Nephron (organoid): ENCODE data around the gene CTLA4.

Experiments
- H3K27ac Mint-ChIP-seq, 3 experiments: 2 replicates each; pipeline ENCODE4 v1.8.0; 2020; ENCODE audit warnings: mixed read lengths in 3 of 3, mild to moderate bottlenecking in 2 of 3, moderate library complexity in 1 of 3
- H3K27me3 Mint-ChIP-seq: 2 replicates; pipeline ENCODE4 v1.8.0; 2021; ENCODE audit warnings: low read depth, mild to moderate bottlenecking, moderate library complexity, mixed read lengths
- H3K36me3 Mint-ChIP-seq: 2 replicates; pipeline ENCODE4 v1.8.0; 2020; ENCODE audit warnings: low read depth, mixed read lengths
- H3K4me1 Mint-ChIP-seq: 2 replicates; pipeline ENCODE4 v1.8.0; 2020; ENCODE audit warnings: mixed read lengths
- H3K4me3 Mint-ChIP-seq, 3 experiments: 2 replicates each; pipeline ENCODE4 v1.8.0; 2020; ENCODE audit warnings: mild to moderate bottlenecking in 3 of 3, mixed read lengths in 3 of 3, moderate library complexity in 2 of 3
- H3K9me3 Mint-ChIP-seq: 2 replicates; pipeline ENCODE4 v1.8.0; 2020; ENCODE audit warnings: mixed read lengths
- CTCF ChIP-seq, 3 experiments: fragments of 200-600 bp; sonication (generic); IDR thresholded peaks; one replicate each; pipeline ENCODE4 v1.5.0; 2021; ENCODE audit warnings: antibody characterized with exemption in 3 of 3; ENCODE audit not compliant: unreplicated experiment in 3 of 3

CTLA4 gene

DNA sequence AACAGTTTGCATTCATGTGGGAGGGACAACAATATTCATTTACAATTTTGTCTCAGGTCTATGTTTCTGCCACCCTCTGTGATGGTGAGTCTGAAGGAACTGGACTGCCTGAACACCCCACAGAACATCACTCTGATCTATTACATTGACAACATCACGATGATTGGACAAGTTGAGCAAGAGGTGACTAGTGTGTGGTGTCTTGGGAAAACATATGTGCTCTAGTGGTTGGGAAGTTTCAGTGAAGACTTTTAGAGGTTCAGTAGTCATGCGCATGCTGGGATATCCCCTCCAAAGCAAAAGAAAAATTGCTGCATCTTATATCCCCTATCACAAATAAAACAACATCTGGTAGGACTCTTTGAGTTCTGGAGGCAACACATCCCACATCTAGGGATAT is 18.6 kb upstream of the CTLA4 start:
- H3K4me1 Mint-ChIP-seq, result no peaks in the 10 kb centered on the region

GRCh38 chr2:203852760-203853159 is 14.8 kb upstream of the CTLA4 start:
- TF ChIP-seq CTCF (IDR thresholded peaks at IDR 0.05; ENCODE audit: unreplicated experiment in 3 of 3), result no peak
- H3K4me3 Mint-ChIP-seq, result no peak overlapping the region
- H3K36me3 Mint-ChIP-seq, result no peaks in the 10 kb centered on the region
- H3K9me3 Mint-ChIP-seq, result no peaks in the 10 kb centered on the region
- no peaks in the 10 kb centered on the region for H3K27me3 Mint-ChIP-seq
- no peaks in the 10 kb centered on the region for H3K4me1 Mint-ChIP-seq
- no peak overlapping the region for H3K27ac Mint-ChIP-seq

More for the DNA sequence above, 18.6 kb upstream of the CTLA4 start:
- Mint-ChIP-seq H3K9me3 (no peaks in the 10 kb centered on the region), H3K27ac (no peak overlapping the region), H3K36me3 (no peaks in the 10 kb centered on the region), H3K27me3 (no peaks in the 10 kb centered on the region), H3K4me3 (no peak overlapping the region)
- no peak for TF ChIP-seq CTCF (IDR thresholded peaks at IDR 0.05; ENCODE audit: unreplicated experiment in 3 of 3)

GRCh38 chr2:203853271-203853670 is 14.3 kb upstream of the CTLA4 start:
- no peaks in the 10 kb centered on the region for H3K36me3 Mint-ChIP-seq
- H3K27ac Mint-ChIP-seq, result no peak overlapping the region
- H3K9me3 Mint-ChIP-seq, result no peaks in the 10 kb centered on the region
- no peaks in the 10 kb centered on the region for H3K27me3 Mint-ChIP-seq
- no peak for TF ChIP-seq CTCF (IDR thresholded peaks at IDR 0.05; ENCODE audit: unreplicated experiment in 3 of 3)
- no peak overlapping the region for H3K4me3 Mint-ChIP-seq
- no peaks in the 10 kb centered on the region for H3K4me1 Mint-ChIP-seq

- H3K4me1 Mint-ChIP-seq, result no peaks in the 10 kb centered on the region
- no peak for TF ChIP-seq CTCF (IDR thresholded peaks at IDR 0.05; ENCODE audit: unreplicated experiment in 3 of 3)
- no peak overlapping the region for H3K27ac Mint-ChIP-seq
- H3K9me3 Mint-ChIP-seq, result no peaks in the 10 kb centered on the region
- no peaks in the 10 kb centered on the region for H3K27me3 Mint-ChIP-seq
- no peaks in the 10 kb centered on the region for H3K36me3 Mint-ChIP-seq
- no peak overlapping the region for H3K4me3 Mint-ChIP-seq
Measured at GRCh38 chr2:203853722-203854121, 13.8 kb upstream of the CTLA4 start.

GRCh38 chr2:203855274-203855673 is 12.3 kb upstream of the CTLA4 start:
- Mint-ChIP-seq H3K36me3 (no peaks in the 10 kb centered on the region), H3K27ac (no peak overlapping the region), H3K4me3 (no peak overlapping the region), H3K9me3 (no peaks in the 10 kb centered on the region), H3K27me3 (no peaks in the 10 kb centered on the region), H3K4me1 (no peaks in the 10 kb centered on the region)
- TF ChIP-seq CTCF (IDR thresholded peaks at IDR 0.05; ENCODE audit: unreplicated experiment in 3 of 3), result no peak

DNA sequence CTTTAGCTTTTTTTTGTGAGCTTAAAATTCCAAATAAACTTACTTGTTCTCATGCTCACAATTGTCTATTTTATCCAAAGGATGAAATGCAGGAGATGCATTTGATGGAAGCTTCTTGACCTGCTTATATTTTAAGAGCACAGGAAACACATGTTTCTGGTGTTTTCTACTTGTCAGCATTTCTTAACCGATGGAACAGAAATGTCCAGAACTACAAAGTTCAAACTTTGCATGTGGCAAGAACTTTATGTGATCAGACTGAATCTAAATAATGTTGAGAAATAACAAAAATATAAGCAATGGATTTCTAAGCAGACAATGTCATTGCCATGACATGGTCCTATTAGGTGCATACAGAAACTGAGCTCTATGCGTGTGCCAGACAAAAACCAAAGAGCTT is 9.9 kb upstream of the CTLA4 start:
- no peak for TF ChIP-seq CTCF (IDR thresholded peaks at IDR 0.05; ENCODE audit: unreplicated experiment in 3 of 3)
- H3K4me1 Mint-ChIP-seq, result no peaks in the 10 kb centered on the region
- no peak overlapping the region for H3K27ac Mint-ChIP-seq
- no peaks in the 10 kb centered on the region for H3K27me3 Mint-ChIP-seq
- H3K36me3 Mint-ChIP-seq, result no peaks in the 10 kb centered on the region
- H3K9me3 Mint-ChIP-seq, result no peaks in the 10 kb centered on the region
- H3K4me3 Mint-ChIP-seq, result no peak overlapping the region
